GM12801 (cell line): ENCODE measurements around the gene CXCR3.

Experiments
- TF ChIP-seq, protein P1 (sequence below): IDR thresholded peaks from one replicate; pipeline ENCODE4 v1.5.1; 2011; ENCODE audit warnings: control low read depth; ENCODE audit not compliant: insufficient read length; ENCODE audit errors: extremely low read depth

The CXCR3 gene

DNA sequence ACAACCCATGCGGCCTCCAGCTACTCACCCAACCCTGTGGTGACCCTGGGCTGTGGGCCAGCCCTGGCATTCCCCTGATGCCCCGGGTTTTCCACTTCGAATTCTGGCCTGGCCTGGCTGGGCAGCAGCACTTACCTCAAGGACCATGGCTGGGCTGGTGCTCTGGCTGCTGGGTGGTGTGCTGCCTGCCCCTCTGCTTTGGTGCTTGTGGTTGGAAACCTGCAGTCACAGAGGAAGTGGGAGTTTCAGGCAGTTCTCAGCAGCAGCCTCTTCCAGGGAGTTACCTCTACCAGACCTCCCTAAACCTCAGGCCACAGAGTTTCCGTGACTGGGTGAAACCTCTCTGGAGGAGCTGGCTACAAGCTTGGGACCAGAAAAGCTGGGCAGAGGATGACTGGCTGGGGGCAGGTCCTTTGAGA, at the start of gene CXCR3:
CXCR3 (minus strand) TSS at position 209 of the 419 bp plus-strand sequence; CDS start at position 147, 62 bp downstream.
- TF ChIP-seq, protein P1, sequence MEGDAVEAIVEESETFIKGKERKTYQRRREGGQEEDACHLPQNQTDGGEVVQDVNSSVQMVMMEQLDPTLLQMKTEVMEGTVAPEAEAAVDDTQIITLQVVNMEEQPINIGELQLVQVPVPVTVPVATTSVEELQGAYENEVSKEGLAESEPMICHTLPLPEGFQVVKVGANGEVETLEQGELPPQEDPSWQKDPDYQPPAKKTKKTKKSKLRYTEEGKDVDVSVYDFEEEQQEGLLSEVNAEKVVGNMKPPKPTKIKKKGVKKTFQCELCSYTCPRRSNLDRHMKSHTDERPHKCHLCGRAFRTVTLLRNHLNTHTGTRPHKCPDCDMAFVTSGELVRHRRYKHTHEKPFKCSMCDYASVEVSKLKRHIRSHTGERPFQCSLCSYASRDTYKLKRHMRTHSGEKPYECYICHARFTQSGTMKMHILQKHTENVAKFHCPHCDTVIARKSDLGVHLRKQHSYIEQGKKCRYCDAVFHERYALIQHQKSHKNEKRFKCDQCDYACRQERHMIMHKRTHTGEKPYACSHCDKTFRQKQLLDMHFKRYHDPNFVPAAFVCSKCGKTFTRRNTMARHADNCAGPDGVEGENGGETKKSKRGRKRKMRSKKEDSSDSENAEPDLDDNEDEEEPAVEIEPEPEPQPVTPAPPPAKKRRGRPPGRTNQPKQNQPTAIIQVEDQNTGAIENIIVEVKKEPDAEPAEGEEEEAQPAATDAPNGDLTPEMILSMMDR, result no peak

DNA sequence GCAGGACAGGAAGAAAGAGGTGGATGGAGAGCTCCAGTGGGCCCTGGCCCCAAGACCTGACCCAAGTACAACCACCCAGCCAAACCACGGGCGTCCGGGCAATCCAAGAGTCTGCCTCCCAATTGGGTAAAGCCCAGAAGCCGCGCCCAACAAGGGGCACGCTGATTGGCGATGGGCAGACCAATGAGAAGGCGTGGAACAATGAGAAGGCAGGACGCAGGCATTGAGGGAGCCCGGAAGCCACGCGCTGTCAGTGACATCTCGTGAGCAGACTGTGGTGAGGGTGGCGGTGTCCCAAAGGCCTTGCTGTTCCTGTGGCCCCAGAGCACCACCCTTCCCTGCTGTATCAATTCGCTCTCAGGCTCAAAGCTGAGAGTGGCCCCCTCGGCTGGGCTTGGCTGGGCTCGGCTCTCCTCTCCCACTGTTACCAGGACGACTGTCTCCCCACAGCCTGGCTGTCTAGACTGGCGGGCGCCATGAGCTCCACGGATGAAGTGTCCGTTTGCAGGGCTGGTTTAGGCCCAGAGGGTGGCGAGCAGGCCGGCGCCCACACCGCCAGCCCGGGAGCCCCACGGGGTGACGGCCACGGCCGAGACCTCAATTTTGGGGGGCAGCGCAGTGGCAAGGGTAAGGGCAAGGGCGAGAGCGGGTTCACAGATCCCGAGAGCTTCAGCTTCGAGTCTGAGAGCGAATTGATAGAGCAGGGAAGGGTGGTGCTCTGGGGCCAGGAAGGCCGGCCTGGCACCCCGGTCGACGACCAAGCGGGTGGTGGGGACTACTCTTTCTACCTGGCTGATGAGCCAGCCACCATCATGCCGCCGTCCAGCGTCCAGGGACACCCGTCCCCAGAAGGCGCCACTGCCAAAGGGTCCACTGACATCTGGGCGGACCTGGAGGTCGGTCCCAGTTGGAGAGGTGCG, 49.3 kb upstream of the CXCR3 start, which contains the start of gene LOC101059915:
LOC101059915 (plus strand) TSS at position 219 of the 920 bp plus-strand sequence.
- TF ChIP-seq, protein P1, result no peak

DNA sequence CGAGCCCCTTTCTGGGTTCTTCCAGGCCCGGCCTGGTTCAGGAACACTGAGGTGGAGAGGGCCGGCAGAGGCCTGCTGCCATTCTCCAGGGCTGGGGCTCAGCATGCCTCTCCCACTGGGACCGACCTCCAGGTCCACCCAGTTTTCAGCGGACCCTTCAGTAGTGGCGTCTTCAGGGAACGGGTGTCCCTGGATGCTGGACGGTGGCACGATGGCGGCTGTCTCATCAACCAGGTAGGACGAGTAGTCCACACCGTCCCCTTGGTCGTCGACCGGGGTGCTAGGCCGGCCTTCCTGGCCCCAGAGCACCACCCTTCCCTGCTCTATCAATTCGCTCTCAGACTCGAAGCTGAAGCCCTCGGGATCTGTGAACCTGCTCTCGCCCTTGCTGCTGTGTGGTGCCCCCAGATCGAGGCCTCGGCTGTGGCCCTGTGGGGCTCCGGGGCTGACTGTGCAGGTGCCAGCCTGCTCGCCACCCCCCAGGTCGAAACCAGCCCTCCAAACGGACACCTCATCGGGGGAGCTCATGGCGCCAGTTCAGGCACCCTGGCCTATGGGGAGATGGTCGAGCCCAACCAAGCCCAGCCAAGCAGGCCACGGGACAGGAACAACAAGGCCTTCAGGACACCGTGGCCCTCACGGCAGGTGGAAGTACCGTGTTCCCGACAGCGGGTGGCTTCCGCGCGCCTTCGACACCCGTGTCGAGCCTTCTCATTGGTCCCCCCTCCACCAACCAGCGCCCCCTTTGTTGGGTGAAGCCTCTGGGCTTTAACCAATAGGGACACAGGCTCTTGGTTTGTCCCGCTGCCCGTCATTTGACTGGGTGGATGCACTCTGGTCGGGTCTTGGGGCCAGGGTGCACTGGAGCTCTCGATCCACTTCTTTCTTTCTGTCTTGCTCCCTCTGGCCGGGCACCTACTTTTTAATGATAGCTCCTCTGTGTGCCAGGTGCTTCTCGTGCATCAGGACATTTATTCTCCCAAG, 48.2 kb upstream of the CXCR3 start:
- TF ChIP-seq, protein P1, result no peak

DNA sequence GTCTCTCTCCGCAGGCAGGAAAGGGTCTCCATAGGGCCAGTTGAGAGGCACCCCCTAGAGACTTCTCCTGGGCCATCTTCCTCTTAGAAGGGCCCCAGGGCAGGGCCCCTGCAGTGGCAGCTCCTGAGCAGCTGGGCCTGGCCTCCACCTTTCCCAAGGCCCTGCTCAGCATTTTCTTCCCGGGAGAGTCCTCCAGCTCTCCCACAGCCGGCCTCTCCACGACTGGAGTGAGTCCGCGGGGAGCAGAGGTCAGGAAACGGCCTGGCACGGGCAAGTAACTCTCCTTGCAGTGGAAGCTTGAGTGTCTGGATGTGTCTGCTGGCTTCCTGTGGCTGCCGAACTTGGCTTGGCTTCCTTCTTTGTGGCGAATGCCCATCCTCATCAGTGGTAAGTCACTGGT, 47.4 kb upstream of the CXCR3 start:
- TF ChIP-seq, protein P1, result no peak

DNA sequence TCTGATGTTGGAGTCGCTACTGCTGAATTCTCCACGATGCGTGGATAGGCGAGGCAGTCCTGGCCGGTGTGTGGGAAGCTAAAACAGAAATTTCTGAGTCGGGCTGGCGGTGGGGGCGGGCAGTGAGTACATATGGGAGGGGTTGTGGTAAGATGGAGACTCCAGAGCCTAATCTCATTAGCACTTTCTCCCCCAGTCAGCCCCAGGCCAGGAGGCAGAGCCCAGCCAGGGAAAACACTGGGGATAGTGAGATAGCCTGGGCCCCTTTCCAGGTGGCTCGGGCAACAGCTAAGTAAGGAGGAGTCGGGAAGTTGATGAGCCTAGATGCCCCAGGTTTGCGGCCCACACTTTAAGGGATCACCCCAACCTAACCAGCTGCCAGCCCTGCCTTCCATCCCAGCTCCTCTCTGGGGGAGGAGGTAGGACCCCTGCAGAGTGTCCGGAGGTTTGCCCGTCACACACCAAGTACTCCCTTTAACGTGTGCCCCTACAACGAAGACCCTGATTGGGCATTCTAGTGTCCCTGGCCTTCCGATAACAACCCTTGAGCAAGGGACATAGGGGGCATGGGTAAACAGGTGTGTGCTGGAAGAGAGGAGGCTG, 46.7 kb upstream of the CXCR3 start:
- TF ChIP-seq, protein P1, result no peak

DNA sequence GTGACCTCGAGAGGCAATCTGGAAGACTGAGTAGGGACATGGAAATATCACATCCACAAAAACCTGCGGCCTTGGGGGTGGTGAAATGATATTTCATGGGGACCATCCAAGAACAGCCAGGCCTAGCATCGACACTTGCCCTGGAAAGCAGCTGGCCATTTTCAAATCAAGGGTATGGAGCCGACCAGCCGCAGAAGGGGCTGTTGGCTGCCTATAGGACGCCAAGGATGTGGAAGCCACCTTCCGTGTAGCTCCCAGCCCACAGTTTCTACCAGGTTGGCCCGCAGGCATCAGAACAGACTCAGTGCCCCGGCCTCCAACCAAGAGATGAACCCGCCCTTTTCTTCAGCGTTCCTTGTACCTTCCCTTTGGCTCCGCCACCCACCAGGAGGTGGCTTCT, 43.6 kb upstream of the CXCR3 start:
- TF ChIP-seq, protein P1, result no peak
